Measurements from ENCODE around the gene NINJ2.

NINJ2 gene

DNA sequence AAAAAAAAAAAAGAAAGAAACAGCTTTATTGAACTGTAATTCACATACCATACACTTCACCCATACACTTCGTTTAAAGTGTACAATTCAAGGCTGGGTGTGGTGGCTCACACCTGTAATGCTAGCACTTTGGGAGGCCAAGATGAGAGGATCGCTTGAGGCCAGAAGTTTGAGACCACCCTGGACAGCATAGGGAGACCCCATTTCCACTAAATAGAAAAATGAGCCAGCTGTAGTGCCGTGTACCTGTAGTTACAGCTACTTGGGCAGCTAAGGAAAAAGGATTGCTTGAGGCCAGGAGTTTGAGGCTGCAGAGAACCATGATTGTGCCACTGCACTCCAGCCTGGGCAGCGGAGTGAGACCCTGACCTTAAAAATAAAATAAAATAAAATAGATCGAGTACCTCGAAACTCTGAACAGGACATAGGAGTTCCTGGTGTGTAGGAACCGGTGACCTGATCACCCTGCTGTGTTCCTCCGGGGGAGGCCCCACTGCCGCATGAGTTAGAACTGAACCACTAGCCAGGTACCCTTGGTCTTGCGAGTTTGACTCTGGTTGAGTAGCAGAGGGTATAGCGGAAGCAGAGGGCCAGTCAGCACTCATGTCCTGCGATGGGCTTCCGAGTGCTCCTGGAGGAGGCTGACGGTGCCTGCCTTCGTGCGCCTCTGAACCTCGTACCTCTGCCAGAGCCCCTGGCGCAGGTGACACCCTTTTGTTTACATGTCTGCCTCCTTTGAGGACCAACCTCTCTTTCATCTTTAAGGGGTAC, 123.5 kb downstream of the NINJ2 start:
- in situ Hi-C loops (cut with HindIII; ENCODE audit: low sequenced_read_pairs), result loop anchor here (5.0 kb wide), 1 partner anchor 97 kb away; no protein-coding TSS in a partner anchor

- in situ Hi-C loops (cut with HindIII; ENCODE audit: low sequenced_read_pairs), result no loop called here
Observed at GRCh38 chr12:538731-539539, 124.3 kb downstream of the NINJ2 start.

DNA sequence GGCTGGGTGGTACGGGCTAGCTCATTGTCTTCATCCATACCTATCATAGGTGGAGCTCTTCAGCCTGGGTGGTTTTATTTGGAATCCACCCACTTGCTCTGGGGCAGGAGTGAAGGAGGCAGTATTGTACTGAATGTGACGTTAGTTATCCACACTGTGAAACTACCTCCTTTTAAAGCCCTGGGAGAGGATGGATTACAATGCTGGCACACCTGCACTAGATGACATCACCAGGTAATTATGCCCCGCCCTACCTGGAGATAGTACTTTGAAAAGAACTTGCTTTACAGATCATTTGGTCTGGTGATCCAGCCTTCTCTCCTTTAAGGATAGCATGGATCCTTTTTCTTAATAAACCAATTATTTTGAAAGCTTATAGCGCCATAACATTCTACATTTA, 125.5 kb downstream of the NINJ2 start:
- in situ Hi-C loops (cut with HindIII; ENCODE audit: low sequenced_read_pairs), result no loop called here

GRCh38 chr12:536751-537245, 126.4 kb downstream of the NINJ2 start:
- in situ Hi-C loops (cut with HindIII; ENCODE audit: low sequenced_read_pairs), result no loop called here

GRCh38 chr12:535396-535795, 127.8 kb downstream of the NINJ2 start:
- in situ Hi-C loops (cut with HindIII; ENCODE audit: low sequenced_read_pairs), result no loop called here

DNA sequence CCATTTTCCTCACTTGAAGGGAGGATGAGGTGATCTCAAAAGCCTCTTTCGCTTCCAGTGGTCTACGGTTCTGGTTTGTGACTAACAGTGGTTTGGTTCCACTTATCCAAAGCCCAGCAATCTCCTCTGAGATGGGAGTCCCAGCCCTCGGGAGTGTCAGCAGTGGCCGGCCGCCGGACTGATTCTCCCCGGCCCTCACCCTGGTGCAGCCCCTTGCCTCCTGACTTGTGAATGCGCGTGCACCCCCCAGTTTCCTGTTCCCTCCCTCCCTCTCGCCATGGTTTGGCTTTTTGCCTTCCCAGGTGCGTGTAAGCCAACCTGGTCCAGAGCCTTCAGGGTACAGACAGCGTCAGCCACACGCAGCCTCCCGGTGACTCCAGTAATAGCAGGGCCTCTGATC, 129.0 kb downstream of the NINJ2 start:
- in situ Hi-C loops (cut with HindIII; ENCODE audit: low sequenced_read_pairs), result no loop called here

DNA sequence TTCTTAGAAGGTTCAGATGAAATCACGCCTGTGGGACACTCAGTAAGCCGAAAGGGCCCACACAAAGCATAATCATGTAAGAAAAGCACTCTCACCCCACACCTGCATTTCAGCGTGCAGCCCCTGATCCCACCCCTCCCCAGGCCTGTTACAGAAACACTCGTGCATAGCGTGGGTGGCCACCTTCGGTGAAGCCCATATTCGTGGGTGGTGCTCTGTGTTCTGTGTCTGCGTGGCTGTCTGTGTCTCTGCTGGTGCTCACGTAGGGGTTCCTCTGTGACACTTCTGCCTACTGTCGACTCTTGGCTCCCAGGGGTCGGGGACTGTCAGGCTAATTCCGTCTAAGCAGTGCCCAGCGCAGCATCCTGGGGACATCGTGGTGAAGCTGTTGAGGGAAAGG, 129.5 kb downstream of the NINJ2 start:
- in situ Hi-C loops (cut with HindIII; ENCODE audit: low sequenced_read_pairs), result no loop called here

GRCh38 chr12:532908-533565, 130.2 kb downstream of the NINJ2 start:
- in situ Hi-C loops (cut with HindIII; ENCODE audit: low sequenced_read_pairs), result no loop called here

DNA sequence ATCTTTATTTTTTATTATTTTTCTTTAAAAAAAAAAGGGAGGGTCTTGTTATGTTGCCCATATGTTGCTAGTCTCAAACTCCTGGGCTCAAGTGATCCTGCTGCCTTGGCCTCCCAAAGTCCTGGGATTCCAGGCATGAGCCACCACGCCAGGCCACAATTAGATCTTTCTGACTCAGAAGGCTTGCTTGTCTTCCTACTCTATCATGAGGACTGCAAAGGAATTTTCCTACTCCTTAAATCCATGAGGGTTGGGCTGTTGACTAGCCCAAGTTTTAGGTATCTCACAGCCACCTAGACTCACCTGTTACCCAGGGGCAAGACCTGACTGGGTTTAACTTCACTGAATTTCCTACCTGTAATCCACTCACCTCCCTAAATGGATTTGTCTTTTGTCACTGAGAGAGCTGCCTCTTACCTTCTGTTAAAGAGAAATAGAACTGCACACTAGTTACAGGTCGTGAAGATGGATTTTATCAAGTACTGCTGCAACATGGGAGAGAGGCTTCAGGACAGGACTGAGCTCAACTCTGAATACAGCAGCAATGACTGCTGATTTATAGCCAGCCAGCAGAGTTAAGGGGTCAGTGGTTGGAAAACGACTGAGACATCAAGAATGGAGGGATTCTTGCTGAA, 131.2 kb downstream of the NINJ2 start:
- in situ Hi-C loops (cut with HindIII; ENCODE audit: low sequenced_read_pairs), result no loop called here

DNA sequence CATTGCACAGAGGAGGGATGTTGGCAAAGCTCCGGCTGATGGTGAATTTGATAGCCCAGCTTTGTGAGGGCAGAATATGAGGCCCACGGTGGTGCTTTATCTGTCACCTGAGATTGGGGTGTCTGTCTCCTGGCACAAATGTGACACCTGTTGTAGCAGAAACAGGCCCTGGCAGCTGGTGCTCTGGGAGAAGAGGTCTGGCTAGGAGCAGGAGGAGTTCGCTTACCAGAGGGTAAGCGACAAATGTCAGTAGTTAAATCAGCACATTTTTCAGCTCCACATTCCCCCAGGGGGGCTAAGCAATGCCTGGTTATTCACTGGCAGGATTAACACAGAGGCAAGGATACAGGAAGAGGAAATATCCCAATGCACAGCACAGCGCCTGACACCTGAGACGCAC, 132.4 kb downstream of the NINJ2 start:
- in situ Hi-C loops (cut with HindIII; ENCODE audit: low sequenced_read_pairs), result no loop called here

DNA sequence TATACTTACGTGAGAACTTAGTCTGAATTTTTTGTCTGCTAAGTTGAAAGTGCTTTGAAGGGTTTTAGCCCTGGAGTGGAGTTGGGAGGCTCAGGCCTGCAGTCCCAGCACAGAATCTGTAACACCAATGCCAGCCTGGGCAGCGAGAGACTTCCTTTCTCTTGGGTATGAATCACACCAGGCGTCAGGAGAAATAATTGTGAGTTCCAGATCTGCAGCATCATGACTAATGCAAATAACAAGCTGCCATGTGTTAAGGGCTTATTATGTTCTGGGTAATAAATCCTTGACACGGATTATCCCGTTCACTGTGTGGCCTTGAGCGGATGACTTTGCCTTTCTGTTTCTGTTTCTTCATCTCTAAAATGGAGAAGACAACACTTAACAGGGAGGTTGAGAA, 132.9 kb downstream of the NINJ2 start:
- in situ Hi-C loops (cut with HindIII; ENCODE audit: low sequenced_read_pairs), result no loop called here

GRCh38 chr12:527729-528128, 135.5 kb downstream of the NINJ2 start:
- in situ Hi-C loops (cut with HindIII; ENCODE audit: low sequenced_read_pairs), result no loop called here

DNA sequence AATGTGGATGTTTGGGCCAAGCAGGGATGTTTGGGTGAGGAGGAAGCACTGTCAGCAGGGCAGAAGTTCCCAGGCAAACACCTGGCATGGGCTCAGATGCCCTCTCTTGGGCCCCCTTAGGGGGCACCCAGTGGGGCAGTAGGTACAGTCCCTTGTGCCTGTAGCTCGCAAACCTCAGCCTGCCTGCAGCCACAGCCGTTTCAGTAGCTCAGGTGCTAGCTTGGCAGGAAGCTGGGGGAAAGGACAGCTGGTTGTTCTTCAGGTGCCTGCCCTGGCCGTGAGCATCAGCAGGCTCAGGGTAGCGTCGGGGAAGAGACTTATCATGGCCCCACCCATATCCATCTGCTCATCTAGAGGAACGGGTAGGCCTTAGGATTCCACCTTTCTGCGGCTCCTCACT, 136.0 kb downstream of the NINJ2 start:
- in situ Hi-C loops (cut with HindIII; ENCODE audit: low sequenced_read_pairs), result no loop called here

GRCh38 chr12:526089-526488, 137.2 kb downstream of the NINJ2 start:
- in situ Hi-C loops (cut with HindIII; ENCODE audit: low sequenced_read_pairs), result no loop called here

DNA sequence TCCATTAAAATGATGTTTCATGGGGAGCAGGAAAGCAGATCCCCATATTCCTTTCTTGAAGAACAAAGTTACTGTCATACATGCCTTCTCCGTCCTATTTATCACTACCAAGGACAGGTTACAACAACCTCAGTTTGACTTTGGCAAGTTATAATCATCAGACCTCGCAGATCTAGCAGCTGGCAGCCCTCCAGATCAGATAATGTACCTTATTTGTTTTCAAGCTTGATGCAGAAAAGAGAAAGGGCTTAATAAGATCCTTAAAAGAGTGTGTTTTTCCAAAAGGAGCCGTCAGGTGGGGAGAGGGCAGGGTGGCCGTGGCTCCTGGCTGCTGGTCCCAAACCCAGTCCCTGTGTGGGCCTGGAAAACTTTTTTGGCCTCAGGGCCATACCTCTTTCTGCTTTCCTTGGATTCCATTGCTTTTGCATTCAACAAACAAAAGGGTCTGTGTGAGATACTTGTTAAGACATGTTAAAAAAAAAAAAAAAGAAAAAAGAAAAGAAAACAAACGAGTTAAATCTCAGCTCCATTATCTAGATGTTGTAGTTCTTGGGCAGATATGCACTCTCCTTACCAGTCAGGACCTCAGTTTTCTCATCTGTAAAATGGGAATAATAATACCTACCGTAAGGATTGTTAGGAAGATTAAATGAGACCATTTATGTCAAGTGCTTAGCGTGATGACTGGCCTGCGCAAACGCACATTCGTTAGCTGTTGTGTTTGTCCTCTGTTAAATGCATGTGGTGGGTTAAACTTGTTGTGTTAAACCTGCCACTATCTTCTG, 138.9 kb downstream of the NINJ2 start:
- in situ Hi-C loops (cut with HindIII; ENCODE audit: low sequenced_read_pairs), result no loop called here

DNA sequence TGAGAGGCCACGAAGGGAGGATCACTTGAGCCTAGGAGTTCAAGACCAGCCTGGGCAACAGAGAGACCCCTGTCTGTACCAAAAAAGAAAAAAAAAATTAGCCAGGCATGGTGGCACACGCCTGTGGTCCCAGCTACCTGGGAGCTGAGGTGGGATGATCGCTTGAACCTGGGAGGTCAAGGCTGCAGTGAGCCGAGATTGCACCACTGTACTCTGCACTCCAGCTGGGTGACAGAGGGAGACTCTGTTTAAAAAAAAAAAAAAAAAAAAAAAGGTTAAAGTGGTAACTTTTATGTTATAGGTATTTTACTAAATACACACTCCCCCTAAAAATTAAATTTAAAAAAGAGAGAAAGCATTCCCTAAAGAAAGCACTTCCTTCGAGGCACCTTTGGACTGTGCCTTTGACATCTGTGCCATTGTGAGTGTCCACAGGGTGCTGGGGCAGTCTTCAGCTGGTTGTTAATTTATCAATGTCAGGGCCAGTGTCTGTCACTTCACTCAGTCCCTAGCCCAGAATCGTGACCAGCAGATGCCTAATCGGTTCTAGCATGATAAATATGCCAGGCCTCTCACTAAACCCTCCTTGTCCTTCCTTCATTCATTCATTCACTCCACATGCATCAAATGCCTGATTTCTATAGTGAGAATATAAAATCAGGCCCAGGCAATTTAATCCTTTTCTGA, 140.4 kb downstream of the NINJ2 start:
- in situ Hi-C loops (cut with HindIII; ENCODE audit: low sequenced_read_pairs), result no loop called here

DNA sequence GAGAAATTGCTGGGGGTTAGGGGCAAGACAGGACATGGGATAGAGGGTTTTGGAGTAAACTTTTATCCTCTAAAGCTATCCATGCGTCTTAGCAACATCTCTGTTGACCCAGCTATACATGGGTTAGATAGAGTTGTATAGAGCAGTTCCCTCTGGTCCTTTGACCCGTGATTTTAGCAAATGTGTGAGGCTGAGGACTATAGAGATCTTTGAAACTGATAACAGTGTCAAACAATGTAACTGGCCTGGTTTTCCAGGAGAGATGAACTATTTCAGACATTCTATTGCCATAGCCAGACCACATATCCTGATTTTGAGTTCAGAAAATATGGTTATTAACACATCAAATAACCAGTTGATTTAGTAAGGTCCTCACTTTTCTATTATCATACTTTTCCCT, 143.1 kb downstream of the NINJ2 start:
- in situ Hi-C loops (cut with HindIII; ENCODE audit: low sequenced_read_pairs), result no loop called here

DNA sequence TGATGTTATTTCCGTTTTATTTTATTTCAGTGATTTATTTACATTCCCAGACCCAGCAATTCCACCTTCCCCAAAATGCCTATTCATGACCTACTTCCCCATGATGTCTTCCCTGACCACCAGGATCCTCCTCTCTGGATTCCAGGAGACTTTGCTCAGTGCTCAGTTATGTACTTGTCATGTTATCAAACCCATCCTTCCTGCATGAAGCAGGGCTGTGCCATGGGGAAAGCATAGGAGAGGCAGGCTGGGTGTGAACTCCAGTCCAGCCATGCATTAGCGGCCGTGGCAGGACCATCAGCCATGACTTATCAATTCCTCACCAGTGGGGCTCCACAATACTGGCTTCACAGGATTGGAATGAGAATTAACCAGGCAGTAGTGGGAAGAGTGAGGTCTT, 145.7 kb downstream of the NINJ2 start:
- in situ Hi-C loops (cut with HindIII; ENCODE audit: low sequenced_read_pairs), result no loop called here
